NCI-H2107 treated with DMSO at 0.1 percent for 48 hours (cell line): Measurements from ENCODE around the gene INAFM2.

Experiments used
- DNase-seq: peaks from one replicate; lab custom pipeline; 2025; ENCODE audit not compliant: unreplicated experiment; lab: John Stamatoyannopoulos, UW

INAFM2 gene

GRCh38 chr15:40323239-40323952 lies at the start of gene INAFM2:
Gene INAFM2, plus strand, starts transcription at chr15:40323692. Its CDS starts 364 bp downstream, at chr15:40324056.
- DNase-seq: peak; percentile 49

GRCh38 chr15:40274350-40275274 lies 48.9 kb upstream of the INAFM2 start:
- no peak for DNase-seq

DNA sequence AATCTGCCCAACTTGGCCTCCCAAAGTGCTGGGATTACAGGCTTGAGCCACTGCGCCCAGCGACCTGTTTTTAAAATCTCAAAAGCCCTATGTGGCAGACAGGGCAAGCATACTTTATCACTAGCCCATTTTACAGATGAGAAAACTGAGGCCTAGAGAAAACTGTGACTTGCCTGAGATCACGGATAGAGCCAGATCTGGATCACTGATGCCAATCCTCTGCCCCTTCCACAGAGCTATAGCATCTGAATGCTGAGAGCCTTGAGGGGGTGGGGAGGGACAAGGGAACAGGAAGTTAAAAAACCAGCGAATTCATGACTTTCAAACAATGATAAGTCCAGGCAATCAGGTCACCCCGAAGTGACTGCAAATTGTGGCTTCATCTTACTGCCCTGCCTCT lies 48.0 kb upstream of the INAFM2 start:
- no peak for DNase-seq

DNA sequence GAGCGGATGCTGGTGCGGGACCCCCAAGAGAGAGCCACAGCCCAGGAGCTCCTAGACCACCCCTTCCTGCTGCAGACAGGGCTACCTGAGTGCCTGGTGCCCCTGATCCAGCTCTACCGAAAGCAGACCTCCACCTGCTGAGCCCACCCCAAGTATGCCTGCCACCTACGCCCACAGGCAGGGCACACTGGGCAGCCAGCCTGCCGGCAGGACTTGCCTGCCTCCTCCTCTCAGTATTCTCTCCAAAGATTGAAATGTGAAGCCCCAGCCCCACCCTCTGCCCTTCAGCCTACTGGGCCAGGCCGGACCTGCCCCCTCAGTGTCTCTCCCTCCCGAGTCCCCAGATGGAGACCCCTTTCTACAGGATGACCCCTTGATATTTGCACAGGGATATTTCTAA lies 47.5 kb upstream of the INAFM2 start:
- no peak for DNase-seq

- no peak for DNase-seq
These were observed 46.6 kb upstream of the INAFM2 start for GRCh38 chr15:40276927-40277326.

DNA sequence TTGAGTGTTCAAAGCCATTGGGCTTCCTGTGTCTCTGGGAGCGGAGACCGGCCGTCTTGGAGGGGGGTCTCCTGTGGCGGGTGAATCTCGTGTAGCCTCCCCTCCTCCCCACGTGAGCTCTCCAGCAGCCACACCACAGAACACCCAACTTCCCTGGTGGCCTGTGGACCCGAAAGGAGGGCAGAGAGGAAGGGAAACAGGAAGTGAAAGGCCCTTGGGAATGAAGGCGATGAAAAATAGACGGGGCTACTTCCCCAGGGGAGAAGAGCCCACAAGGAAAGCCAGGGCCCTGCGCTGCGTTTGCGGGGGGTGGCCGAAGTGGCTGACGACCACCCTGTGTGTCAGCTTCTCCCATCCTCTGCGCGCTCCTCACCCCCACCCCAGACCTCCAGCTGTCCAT lies 46.0 kb upstream of the INAFM2 start:
- DNase-seq: no peak

- no peak for DNase-seq
These were observed 45.5 kb upstream of the INAFM2 start for GRCh38 chr15:40278026-40278425.

DNA sequence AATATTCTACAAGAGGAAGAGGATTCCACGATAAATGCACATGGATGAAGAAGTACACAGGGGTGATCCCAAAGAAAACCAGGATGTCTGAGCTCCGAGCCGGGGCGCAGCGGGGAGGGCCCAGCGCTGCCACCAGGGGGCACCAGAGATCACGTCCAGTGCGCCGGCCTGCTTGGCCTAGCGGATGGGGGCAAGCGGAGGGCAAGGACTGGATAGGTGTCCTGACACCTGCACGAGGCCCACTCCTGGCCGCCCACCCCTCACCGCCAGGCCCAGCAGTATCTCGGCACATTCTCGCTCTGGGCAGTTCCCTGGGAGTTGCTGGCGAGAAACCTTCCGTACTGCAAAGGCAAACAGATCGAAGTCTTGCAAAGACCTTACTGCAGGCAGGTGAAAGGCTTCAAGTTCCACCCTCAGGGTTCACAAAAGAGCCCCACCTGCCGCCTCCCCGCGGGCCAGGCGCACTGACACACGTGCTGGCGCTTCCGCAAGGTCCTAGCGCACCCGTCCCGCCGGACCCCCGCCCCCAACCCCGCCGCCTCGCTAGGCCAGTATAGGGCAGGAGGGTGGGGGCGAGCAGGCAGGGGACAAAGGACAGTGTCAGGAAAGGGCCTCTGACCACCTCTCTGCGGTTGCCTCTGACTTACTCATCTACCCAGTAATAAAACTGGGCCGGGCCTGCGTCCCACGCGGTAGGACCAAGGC lies 43.9 kb upstream of the INAFM2 start:
- peak; percentile 61 for DNase-seq

DNA sequence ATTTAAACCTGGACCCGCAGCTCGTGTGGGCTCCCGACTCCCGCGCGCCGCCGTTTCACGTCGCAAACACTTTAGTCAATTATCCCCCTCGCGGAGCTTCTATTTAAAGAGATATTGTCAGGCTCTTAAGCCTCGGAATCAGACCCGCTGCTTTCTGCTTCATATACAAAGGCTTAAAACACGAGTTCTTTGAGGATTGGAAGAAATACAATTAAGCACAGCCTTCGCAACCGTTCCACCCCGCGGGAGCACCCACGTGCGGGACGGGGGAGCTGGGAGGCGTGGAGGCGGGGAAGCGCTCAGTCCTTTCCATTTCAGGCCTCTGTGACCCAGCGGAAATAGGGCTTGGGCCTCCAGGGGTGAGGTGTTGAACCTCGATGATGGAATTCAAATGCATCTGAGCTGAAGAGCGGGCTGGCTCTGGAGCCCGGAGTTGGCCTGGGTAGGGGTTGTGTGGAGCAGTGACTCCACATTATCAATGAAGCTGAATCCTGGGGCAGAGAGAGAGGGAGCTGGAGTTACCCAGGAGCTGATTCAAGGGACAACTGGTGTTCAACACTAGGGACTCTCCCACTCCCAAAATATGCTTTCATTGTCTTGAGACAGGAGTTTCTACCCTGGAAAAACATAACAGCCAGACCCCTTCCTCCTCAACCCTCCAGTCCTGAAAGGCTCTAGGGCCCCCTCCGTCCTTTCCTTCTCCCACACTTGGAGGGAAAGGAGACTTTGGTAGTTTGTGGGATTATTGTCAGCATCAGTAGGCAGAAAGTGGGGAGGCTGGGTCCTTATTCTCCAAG lies 43.0 kb upstream of the INAFM2 start:
- DNase-seq: no peak

GRCh38 chr15:40281057-40281800 lies 42.3 kb upstream of the INAFM2 start:
- no peak for DNase-seq

GRCh38 chr15:40281801-40282146 lies 41.7 kb upstream of the INAFM2 start:
- DNase-seq: no peak

DNA sequence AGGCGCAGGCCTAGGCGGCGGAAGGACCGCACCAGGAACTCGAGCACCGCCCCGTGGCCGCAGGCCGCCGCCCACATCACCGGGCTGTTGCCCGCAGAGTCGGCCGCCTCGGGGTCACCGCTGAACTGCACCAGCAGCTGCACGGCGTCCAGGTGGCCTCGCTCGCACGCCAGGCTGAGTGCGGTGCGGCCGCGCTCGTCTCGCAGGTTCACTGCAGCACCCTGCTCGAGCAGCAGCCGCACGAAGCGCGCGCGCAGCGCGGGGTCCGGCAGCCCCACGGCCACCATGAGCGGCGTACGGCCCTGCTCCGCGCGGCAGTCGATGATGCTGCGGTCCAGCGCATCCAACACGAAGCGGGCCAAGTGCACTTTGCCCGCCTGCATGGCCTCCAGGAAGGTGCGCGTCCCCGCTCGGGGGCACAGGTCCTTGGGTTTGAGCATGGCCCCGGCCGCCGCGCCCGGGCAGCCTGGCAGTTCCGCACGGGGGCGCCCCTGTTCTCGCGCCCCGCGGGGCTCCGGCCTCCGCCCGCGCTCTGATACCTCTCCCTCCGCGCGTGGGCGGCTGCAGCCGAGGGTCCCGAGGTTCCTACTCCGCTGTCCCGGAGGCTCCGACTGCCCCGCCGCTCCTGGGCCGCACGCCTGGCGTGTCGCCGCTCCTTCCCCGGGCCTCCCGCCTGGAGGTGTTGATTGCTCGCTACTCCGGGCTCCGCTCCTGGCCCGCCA lies 41.2 kb upstream of the INAFM2 start:
- no peak for DNase-seq

DNA sequence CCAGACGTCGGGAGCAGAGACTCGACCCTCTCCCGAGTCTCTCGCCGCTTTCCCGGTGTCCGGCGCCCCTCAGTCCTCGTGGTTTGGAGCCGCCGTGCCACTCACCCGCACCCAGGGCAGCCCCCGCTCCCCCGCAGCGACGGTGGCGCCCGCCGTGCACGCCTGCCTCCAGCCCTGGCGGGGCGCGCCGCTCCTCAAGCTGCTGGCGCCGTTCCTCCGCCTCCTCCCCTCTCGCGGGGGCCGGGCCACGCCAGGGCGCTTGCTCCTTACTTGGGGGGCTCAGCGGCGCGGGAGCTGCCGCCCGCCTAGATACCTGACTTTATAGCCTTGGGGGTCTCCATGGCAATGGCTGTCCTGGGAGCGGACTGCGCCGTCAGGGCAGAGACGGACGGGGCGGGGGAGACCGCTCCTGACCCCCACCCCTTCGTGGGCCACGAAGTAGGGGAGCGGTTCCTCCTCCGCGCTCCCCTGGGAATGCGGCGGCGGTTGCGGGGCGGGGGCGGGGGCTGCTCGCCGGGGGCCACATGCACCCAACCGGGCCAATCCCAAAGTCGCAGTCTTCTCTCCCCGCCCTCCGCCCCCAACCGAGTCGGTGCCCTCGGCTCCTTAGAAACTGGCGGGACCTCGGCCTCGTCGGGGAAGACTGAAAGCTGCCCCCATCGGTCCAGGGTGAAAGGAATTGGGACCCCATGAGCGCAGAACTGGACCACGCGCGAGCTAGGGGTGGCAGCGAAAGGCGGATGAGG lies 40.5 kb upstream of the INAFM2 start, which contains the start of gene ANKRD63:
ANKRD63 (minus strand) TSS at position 196 of the 746 bp plus-strand sequence. CDS start 478 bp downstream, outside the sequence.
- no peak for DNase-seq

GRCh38 chr15:40283615-40284300 lies 39.7 kb upstream of the INAFM2 start:
- no peak for DNase-seq

DNA sequence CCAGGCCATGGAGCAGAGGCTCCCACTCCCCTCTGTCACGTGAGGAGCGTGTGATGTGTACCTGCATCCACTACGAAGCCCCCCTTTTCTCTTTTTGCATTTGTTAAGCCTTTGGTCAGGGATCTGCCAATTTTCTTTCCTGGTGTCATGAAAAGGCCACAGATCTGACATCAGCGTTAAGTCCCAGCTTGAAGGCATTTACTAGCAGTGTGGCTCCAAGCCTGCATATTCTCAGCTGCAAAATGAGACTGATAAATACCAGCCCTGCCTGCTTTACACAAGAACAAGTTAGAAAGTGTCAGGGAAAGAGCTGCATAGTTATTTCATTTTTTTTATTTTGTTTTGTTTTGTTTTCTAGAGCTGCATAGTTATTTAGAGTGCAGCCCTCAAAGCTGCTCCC lies 38.3 kb upstream of the INAFM2 start:
- DNase-seq: no peak

- no peak for DNase-seq
These were observed 37.9 kb upstream of the INAFM2 start for GRCh38 chr15:40285554-40286011.

GRCh38 chr15:40286061-40286532 lies 37.4 kb upstream of the INAFM2 start:
- DNase-seq: no peak

GRCh38 chr15:40286794-40287193 lies 36.7 kb upstream of the INAFM2 start:
- DNase-seq: no peak
